ENCODE results near the gene ERP27. TPM values are rescaled to one million over a fixed set of nuclear protein-coding genes. Genes with fewer than 3 reads are reported as not detected.

ERP27 gene
- total RNA-seq, 4 donors from 2014 or later, result 0.54 to 3.4 (median 0.96) TPM; not detected in 1

DNA sequence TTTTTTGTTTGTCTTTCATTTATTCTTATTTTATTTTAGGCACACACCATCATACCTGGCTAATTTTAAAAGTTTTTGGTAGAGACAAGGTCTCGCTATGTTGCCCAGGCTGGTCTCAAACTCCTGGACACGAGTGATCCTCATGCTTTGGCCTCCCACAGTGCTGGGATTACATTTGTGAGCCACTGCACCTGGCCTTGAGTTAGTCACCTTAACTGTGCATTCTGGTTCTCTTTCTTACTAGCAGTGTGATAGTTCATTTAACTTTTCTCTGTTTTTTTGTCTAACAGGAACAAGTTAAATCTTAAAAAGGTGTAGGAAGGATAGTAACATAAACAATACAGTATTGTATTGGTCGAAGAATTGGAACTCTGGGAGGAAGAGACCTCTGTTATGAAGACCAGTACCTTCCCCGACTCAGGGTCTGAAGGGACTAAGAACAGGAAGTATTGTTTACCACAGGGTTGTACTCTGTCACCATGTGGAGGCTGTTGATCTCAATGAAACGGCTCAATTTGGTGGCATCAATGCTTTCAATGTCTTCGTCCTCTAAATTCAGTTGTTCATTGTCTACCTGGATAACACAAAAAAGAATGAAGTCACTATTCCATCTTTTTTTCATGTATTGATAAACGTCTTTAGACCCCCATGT lies 17.7 kb downstream of the ERP27 start:
- 83 to 85% methylated on average over 6 to 7 of the region's 7 CpGs for WGBS, 2 donors (ENCODE audit: low coverage in 1 of 2)
- H3K36me3 ChIP-seq, result no peaks in the 10 kb centered on the region
- no peaks in the 10 kb centered on the region for H3K9me3 ChIP-seq
- no peak for TF ChIP-seq POLR2A (IDR thresholded peaks at IDR 0.05)
- TF ChIP-seq, protein P1, sequence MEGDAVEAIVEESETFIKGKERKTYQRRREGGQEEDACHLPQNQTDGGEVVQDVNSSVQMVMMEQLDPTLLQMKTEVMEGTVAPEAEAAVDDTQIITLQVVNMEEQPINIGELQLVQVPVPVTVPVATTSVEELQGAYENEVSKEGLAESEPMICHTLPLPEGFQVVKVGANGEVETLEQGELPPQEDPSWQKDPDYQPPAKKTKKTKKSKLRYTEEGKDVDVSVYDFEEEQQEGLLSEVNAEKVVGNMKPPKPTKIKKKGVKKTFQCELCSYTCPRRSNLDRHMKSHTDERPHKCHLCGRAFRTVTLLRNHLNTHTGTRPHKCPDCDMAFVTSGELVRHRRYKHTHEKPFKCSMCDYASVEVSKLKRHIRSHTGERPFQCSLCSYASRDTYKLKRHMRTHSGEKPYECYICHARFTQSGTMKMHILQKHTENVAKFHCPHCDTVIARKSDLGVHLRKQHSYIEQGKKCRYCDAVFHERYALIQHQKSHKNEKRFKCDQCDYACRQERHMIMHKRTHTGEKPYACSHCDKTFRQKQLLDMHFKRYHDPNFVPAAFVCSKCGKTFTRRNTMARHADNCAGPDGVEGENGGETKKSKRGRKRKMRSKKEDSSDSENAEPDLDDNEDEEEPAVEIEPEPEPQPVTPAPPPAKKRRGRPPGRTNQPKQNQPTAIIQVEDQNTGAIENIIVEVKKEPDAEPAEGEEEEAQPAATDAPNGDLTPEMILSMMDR (IDR thresholded peaks at IDR 0.05), result no peak
- no peak for TF ChIP-seq EP300 (IDR thresholded peaks at IDR 0.05)
- TF ChIP-seq POLR2AphosphoS5 (IDR thresholded peaks at IDR 0.05), result no peak
- H3K4me3 ChIP-seq, result no peak overlapping the region
- ATAC-seq, result no peak
- H3K27ac ChIP-seq, result no peak overlapping the region
- H3K4me1 ChIP-seq, result no peaks in the 10 kb centered on the region
- H3K27me3 ChIP-seq, result no peaks in the 10 kb centered on the region

DNA sequence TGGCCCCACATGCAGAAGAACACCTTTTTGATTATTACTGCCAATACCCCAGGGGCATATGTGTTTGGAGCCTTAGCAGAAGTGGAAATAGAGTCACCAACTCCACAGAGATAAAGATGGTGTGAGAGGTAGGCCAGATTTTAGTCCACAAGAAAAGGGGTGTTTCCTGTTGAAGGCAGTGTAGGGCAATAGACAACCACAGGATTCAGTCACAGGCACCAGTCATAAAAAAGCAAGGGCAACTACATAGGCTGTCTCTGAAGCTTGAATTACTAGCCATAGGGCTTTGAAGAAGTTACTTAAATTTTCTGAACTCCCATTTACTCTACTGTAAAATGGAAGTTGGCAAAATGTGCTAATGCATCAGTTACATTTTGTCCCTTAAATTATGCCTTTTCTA lies 18.9 kb downstream of the ERP27 start:
- no peak for TF ChIP-seq POLR2A (IDR thresholded peaks at IDR 0.05)
- TF ChIP-seq EP300 (IDR thresholded peaks at IDR 0.05), result no peak
- TF ChIP-seq, protein P1 (IDR thresholded peaks at IDR 0.05), result no peak
- no peak for TF ChIP-seq POLR2AphosphoS5 (IDR thresholded peaks at IDR 0.05)
- H3K27me3 ChIP-seq, result no peaks in the 10 kb centered on the region
- no peaks in the 10 kb centered on the region for H3K4me1 ChIP-seq
- H3K4me3 ChIP-seq, result no peak overlapping the region
- ATAC-seq, result no peak
- H3K9me3 ChIP-seq, result no peaks in the 10 kb centered on the region
- no peak overlapping the region for H3K27ac ChIP-seq
- no peaks in the 10 kb centered on the region for H3K36me3 ChIP-seq

DNA sequence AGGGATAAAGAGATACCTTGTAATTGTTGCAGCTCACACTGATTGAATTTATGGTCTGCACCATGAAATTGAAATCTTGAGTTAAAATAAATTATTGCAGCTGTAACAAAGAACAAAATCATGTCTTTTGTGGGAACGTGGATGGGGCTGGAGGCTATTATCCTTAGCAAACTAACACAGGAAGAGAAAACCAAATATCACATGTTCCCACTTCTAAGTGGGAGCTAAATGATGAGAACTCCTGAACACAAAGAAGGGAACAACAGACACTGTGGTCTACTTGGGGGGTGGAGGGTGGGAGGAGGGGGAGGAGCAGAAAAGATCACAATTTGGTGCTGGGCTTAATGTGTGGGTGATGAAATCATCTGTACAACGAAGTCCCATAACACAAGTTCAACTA lies 22.6 kb downstream of the ERP27 start:
- no peaks in the 10 kb centered on the region for H3K9me3 ChIP-seq
- H3K4me1 ChIP-seq, result peaks cover 0 to 11% (median 0%) of the 10 kb centered on the region in 3 donors
- ATAC-seq, result no peak
- 67 to 85% methylated on average over 2 of the region's 2 CpGs for WGBS, 2 donors (ENCODE audit: low coverage in 1 of 2)
- H3K36me3 ChIP-seq, result no peaks in the 10 kb centered on the region
- H3K27me3 ChIP-seq, result no peaks in the 10 kb centered on the region
- TF ChIP-seq POLR2A (IDR thresholded peaks at IDR 0.05), result no peak
- TF ChIP-seq, protein P1 (IDR thresholded peaks at IDR 0.05), result no peak
- TF ChIP-seq EP300 (IDR thresholded peaks at IDR 0.05), result no peak
- TF ChIP-seq POLR2AphosphoS5 (IDR thresholded peaks at IDR 0.05), result no peak
- H3K4me3 ChIP-seq, result no peak overlapping the region
- H3K27ac ChIP-seq, result no peak overlapping the region

DNA sequence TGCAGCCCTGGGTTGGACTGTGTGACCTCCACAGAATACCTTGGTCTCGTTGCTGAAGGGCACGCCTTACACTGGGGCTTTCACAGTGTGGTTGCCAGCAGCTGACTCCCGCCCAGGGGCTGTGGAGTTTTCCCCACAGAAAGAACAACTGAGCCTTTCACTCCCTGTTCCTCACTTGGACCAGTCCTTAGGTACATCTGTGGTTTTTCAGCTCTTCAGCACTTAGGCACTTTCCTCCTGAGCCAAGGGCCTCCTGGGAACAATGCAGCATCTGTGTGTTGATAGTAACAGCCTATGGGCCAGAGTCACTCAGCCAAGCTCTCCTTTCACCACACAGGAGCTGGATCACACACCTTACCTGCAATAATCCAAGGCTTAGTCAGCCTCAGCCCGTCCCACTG lies 25.0 kb downstream of the ERP27 start:
- Histone ChIP-seq H3K36me3 (no peaks in the 10 kb centered on the region), H3K4me3 (no peak overlapping the region), H3K27me3 (no peaks in the 10 kb centered on the region), H3K27ac (peak overlapping the region in 3 of 4 donors; percentile 5 to 47 (median 33)), H3K4me1 (peaks cover 0 to 11% (median 0%) of the 10 kb centered on the region in 3 donors), H3K9me3 (no peaks in the 10 kb centered on the region)
- TF ChIP-seq EP300 (IDR thresholded peaks at IDR 0.05) (no peak), POLR2AphosphoS5 (IDR thresholded peaks at IDR 0.05) (no peak), POLR2A (IDR thresholded peaks at IDR 0.05) (no peak)
- TF ChIP-seq, protein P1 (IDR thresholded peaks at IDR 0.05), result no peak
- WGBS, 2 donors (ENCODE audit: low coverage in 1 of 2), result 47 to 86% methylated on average over 1 to 4 of the region's 4 CpGs
- peak; percentile 36 for ATAC-seq

DNA sequence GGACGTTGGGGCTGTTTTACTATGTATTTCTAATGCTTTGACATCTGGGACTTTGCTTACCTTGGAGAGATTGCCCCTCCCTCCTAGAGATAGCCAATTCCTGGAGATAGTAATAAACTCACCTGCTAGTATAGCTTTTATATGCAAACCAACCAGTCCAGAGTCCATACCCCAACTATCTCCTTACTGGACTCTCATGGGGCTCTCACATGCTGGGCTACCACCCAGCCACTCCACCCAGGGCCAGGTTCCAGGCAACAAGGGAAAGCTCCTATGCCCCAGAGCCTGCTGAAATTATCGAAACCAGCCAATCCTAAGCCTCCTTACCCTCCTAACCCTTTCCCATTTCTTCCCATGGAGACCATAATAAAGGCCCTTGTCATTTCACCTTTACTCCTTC lies 27.2 kb downstream of the ERP27 start:
- ATAC-seq, result no peak
- Histone ChIP-seq H3K4me1 (peaks cover 0 to 13% (median under 1%) of the 10 kb centered on the region in 3 donors), H3K36me3 (no peaks in the 10 kb centered on the region), H3K4me3 (no peak overlapping the region), H3K27ac (no peak overlapping the region), H3K27me3 (no peaks in the 10 kb centered on the region), H3K9me3 (no peaks in the 10 kb centered on the region)
- TF ChIP-seq, protein P1 (IDR thresholded peaks at IDR 0.05), result no peak
- no peak for TF ChIP-seq POLR2A (IDR thresholded peaks at IDR 0.05)
- TF ChIP-seq EP300 (IDR thresholded peaks at IDR 0.05), result no peak
- TF ChIP-seq POLR2AphosphoS5 (IDR thresholded peaks at IDR 0.05), result no peak
- 42% methylated on average over 2 of the region's 2 CpGs; no CpG with 5 or more reads in 1 of the 2 donors for WGBS, 2 donors (ENCODE audit: low coverage in 1 of 2)
